Putamen (tissue), 1 donor: Measurements from ENCODE around the gene NME4.
"Not testable (repeated sequence)": the region's sequence is repeated elsewhere in the genome, so short reads cannot be mapped to it uniquely, and the experiment has no call there.

Experiments used
- DNase-seq: peaks from one replicate; pipeline ENCODE4 v3.0.0-alpha.2; 2016; ENCODE audit warnings: low spot score

NME4 gene

GRCh38 chr16:397135-397661 lies at the start of gene NME4:
TSS of gene NME4 (plus strand) at chr16:397199. CDS start at chr16:397223, 24 bp downstream.
- no peak for DNase-seq

- no peak for DNase-seq
These were observed 49.8 kb upstream of the NME4 start for GRCh38 chr16:347203-347602.

- DNase-seq: not testable (repeated sequence)
These were observed 48.5 kb upstream of the NME4 start for GRCh38 chr16:348495-348894.

GRCh38 chr16:349211-349610 lies 47.8 kb upstream of the NME4 start:
- DNase-seq: no peak

GRCh38 chr16:350203-350602 lies 46.8 kb upstream of the NME4 start:
- DNase-seq: no peak

- DNase-seq: no peak
These were observed 45.0 kb upstream of the NME4 start for GRCh38 chr16:351804-352520.

- peak; percentile 90 for DNase-seq
These were observed 44.2 kb upstream of the NME4 start, which contains the start of gene AXIN1 for GRCh38 chr16:352547-353403. TSS of gene AXIN1 (minus strand) at chr16:352723. CDS start at chr16:347025, 5,698 bp downstream.

- no peak for DNase-seq
These were observed 43.4 kb upstream of the NME4 start for GRCh38 chr16:353404-354290.

GRCh38 chr16:354291-354881 lies 42.6 kb upstream of the NME4 start:
- no peak for DNase-seq

- no peak for DNase-seq
These were observed 42.0 kb upstream of the NME4 start for GRCh38 chr16:354971-355461.

- no peak for DNase-seq
These were observed 40.3 kb upstream of the NME4 start for GRCh38 chr16:356741-357140.

- DNase-seq: no peak
These were observed 37.8 kb upstream of the NME4 start for GRCh38 chr16:359067-359763.

GRCh38 chr16:359871-360697 lies 36.9 kb upstream of the NME4 start:
- DNase-seq: no peak

- no peak for DNase-seq
These were observed 36.2 kb upstream of the NME4 start for GRCh38 chr16:360698-361336.

GRCh38 chr16:361341-361871 lies 35.6 kb upstream of the NME4 start:
- no peak for DNase-seq

GRCh38 chr16:361872-362701 lies 34.9 kb upstream of the NME4 start:
- DNase-seq: no peak

- DNase-seq: not testable (repeated sequence)
These were observed 34.3 kb upstream of the NME4 start for GRCh38 chr16:362702-362999.

- DNase-seq: no peak
These were observed 33.8 kb upstream of the NME4 start for GRCh38 chr16:363110-363765.
